Stimulated activated CD8-positive, alpha-beta memory T cell treated with anti-CD3 and anti-CD28 coated beads, Interleukin-12 subunit alpha, Interleukin-12 subunit beta, amount 100 ng/mL, for 4 hours (primary cell): Measurements from ENCODE around the gene PPIG.
"Not testable (repeated sequence)": the region's sequence is repeated elsewhere in the genome, so short reads cannot be mapped to it uniquely, and the experiment has no call there.

Experiments used
- DNase-seq: peaks from one replicate; pipeline ENCODE4 v3.0.0-alpha.2; 2020; ENCODE audit warnings: low read depth

The PPIG gene

GRCh38 chr2:169590804-169591203, 6.7 kb downstream of the PPIG start:
- no peak for DNase-seq

GRCh38 chr2:169596546-169596945, 12.4 kb downstream of the PPIG start:
- DNase-seq, result not testable (repeated sequence)

GRCh38 chr2:169598982-169599381, 14.8 kb downstream of the PPIG start:
- no peak for DNase-seq

- no peak for DNase-seq
Measured at GRCh38 chr2:169599568-169599967, 15.4 kb downstream of the PPIG start.

- no peak for DNase-seq
Measured at GRCh38 chr2:169609264-169609663, 25.1 kb downstream of the PPIG start.

DNA sequence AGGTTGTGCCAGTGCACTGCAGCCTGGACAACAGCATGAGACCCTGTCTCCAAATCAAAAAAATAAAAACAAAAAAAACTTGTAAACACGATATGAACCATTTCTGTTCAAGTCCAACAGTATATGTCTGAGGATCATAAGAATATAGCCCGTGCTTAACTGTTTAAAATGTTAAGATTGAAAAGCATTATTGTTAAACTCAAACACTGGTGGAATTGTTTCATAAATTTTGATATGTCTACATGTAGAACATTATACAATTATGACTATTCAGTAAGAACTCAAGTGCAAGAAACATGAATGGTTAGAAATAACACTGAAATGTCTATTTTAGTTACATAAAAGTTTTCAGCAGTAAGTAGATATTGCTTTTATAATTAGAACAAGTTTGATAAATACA, 29.7 kb downstream of the PPIG start:
- no peak for DNase-seq

- DNase-seq, result not testable (repeated sequence)
Measured at GRCh38 chr2:169615982-169616381, 31.8 kb downstream of the PPIG start.

GRCh38 chr2:169619946-169620345, 35.8 kb downstream of the PPIG start:
- no peak for DNase-seq

- no peak for DNase-seq
Measured at GRCh38 chr2:169620509-169620908, 36.4 kb downstream of the PPIG start.

DNA sequence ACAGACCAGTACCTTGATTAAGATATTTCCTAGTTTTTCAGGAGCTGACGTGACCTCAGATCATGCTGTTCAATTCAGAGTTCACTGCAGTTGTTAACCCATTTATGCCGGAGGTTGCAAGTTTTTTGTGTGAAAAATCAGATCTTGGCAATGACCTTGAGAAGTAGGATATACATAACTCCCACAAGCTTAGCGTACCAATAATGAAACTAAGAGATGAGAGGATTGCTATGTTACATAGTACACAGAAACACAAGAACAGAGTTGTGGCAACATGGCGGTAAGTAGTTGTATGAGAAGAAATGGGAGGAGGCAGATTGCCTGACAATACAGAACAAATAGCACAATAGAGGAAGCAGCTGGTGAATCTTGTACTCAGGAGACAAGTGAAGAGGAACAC, 39.1 kb downstream of the PPIG start:
- no peak for DNase-seq

GRCh38 chr2:169625781-169626180, 41.6 kb downstream of the PPIG start:
- DNase-seq, result no peak

DNA sequence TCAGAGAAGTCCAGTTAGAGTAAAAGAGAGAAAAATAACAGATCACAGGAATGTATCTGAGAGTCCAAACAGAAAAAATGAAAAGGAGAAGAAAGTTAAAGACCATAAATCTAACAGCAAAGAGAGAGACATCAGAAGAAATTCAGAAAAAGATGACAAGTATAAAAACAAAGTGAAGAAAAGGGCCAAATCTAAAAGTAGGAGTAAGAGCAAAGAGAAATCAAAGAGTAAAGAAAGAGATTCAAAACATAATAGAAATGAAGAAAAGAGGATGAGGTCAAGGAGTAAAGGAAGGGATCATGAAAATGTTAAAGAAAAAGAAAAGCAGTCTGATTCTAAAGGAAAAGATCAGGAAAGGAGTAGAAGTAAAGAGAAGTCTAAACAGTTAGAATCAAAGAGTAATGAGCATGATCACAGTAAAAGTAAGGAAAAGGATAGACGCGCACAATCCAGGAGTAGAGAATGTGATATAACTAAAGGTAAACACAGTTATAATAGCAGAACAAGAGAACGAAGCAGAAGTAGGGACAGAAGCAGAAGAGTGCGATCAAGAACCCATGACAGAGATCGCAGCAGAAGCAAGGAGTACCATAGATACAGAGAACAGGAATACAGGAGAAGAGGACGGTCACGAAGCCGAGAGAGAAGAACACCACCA, 52.4 kb downstream of the PPIG start:
- no peak for DNase-seq

- DNase-seq, result no peak
Measured at GRCh38 chr2:169637620-169638019, 53.5 kb downstream of the PPIG start.

DNA sequence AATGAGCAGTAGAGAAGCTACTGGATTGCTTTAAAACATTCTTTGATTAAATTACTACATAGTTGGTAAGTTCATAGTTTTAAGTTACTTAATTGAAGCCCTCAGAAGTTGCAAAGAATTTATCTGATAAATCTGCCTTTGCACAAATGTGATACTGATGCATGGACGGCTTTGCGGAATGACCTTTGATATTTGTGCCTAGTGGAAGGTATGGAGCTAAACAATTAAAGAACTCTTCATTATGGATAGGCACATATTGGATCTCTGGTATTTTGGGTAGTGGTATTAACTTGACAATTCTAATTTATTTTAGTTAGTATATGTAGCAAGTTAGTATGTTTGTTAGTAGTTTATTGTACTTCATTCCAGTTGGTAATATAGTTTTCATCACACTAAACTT, 56.0 kb downstream of the PPIG start:
- no peak for DNase-seq

DNA sequence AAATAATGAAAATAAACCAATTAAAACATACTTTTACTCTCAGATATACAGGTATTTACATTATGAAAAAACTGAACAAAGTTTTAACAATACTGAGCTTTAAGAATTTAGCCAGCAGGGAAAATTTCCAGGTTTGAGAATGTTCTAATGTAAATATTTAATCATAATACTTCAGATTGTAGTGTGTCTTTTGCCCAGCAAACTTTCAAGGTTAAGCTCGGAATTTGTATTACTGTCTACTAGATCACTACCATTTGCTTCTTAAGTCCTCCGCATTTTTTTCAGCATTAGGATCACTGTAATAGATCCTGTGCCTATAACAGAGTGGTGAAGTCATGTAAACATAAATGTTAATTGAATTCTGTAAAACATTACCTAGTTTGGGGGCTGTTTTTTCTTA, 57.3 kb downstream of the PPIG start:
- no peak for DNase-seq

GRCh38 chr2:169644173-169644572, 60.0 kb downstream of the PPIG start:
- no peak for DNase-seq

- no peak for DNase-seq
Measured at GRCh38 chr2:169647496-169647895, 63.3 kb downstream of the PPIG start.

GRCh38 chr2:169649278-169649677, 65.1 kb downstream of the PPIG start:
- DNase-seq, result no peak

GRCh38 chr2:169653636-169654035, 69.5 kb downstream of the PPIG start:
- DNase-seq, result no peak

GRCh38 chr2:169656164-169656563, 72.0 kb downstream of the PPIG start:
- no peak for DNase-seq

- no peak for DNase-seq
Measured at GRCh38 chr2:169658877-169659276, 74.7 kb downstream of the PPIG start.

- DNase-seq, result no peak
Measured at GRCh38 chr2:169659320-169659719, 75.2 kb downstream of the PPIG start.

- no peak for DNase-seq
Measured at GRCh38 chr2:169661265-169661664, 77.1 kb downstream of the PPIG start.

GRCh38 chr2:169662744-169663143, 78.6 kb downstream of the PPIG start:
- DNase-seq, result no peak

GRCh38 chr2:169663247-169663646, 79.1 kb downstream of the PPIG start:
- DNase-seq, result no peak
